Kasumi-1 (cell line): Measurements from ENCODE around the gene TMC7.
A peak's percentile ranks its signal among the peaks of the same experiment; 100 is the strongest.

Experiments used
- DNase-seq, 2 experiments: peaks; one replicate each; lab custom pipeline; 2025; lab: John Stamatoyannopoulos, UW

Gene TMC7

DNA sequence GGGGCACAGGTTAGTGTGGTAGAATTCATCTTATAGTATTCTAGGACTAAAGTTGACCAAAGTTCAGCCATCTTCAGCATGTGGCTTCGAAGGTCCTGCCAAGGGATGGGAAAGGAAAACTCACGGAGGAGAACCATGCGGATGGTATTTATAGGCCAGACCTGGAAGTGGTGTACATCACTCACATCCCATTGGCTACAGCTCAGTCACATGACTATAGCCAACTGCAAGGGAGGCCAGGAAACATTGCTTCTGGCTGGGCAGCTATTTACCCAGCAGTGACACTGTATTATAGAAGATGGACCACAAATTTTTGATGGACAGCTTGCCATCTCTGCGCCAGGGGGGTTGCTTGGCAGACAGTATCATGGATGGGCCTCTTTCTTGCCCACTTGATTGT, 48.0 kb downstream of the TMC7 start:
- DNase-seq: no peak

DNA sequence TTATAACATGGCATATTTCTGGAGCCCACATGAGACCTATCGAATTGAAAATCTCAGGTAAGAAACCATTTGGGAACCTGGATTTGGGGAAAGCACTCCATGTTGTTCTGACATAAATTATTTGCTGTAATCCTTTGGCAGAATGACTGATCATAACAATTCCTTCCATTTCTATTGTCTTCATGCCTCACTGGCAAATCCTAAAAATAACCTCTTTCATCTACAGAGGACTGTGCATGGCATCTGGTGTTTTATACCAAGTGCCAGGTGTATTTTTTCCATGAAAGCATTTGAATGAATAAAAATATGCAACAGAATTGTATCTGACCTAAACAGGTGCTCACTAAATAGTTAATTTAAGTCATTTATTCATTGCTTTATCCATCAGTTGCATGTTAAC, 50.0 kb downstream of the TMC7 start:
- DNase-seq: no peak

DNA sequence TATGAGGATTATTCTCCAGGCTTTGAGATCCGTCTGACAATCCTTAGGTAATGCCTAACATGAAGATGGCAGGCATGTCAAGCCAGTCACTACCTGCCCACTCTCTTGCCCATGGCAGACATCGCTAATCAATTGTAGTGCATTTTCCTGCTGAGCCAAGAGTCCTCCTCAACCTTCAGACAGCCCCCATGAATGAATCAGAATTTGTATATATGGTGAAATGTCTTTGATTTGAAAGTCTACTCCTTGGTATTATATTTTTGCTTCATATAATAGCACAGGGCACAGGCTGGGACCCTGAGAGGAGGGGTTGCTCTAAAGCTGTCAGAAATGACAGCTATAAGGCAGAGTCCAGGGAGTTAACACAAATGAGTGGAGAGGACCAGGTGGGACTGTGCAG, 56.7 kb downstream of the TMC7 start:
- DNase-seq: no peak

DNA sequence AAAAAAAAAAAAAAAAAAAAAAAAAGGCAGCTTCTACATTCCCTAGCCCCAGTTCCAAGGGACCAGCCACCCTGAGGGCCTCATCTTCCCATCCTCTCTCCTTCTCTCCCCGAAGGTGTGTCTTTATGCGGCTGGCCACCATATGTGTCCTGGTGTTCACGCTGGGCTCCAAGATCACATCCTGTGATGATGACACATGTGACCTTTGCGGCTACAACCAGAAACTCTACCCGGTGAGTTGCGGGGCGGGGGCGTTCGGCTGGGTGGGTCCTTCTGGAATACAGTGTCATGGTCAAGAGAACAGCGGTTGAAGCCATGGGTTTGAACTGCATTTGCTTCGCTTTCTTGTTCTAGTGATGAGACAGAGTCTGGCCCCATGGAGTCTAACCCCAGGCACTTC, 61.0 kb downstream of the TMC7 start:
- DNase-seq: no peak

DNA sequence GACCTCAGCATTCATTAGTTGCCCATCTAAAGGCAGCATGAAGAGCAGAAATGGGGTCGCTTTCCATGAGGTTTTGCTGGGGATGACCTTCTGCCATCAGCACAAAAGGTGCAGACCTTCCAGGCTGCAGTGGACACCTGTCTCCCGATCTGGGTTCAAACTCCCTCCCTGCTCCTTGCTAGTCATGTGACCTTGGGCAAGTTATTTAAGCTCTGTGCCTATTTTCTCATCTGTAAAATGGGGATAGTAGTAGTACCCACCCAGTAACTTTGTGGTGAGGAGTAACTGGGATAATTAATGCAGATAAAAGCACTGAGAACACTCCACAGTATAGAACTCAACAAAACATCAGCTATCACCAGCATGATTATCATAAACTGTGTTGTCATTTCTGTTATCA, 62.3 kb downstream of the TMC7 start:
- DNase-seq: no peak

DNA sequence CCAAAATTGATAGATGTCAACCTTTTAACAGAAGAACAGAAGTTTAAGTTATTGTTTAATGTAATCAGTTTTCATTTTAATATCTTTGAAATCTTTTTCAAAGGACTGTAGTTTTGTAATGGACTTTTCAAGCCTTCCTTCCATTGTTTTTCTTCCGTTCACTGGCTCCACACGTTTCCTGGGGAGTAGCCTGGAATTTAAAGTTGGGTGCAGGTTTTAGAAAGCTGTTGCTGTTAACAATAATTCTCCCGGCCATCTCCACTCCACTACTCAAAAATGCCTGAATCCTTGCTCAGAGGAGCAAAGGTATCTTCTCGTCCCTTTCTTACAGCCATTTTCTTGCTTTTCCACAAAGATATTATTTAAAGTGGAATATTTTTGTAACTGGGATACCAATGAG, 79.0 kb downstream of the TMC7 start:
- no peak for DNase-seq

DNA sequence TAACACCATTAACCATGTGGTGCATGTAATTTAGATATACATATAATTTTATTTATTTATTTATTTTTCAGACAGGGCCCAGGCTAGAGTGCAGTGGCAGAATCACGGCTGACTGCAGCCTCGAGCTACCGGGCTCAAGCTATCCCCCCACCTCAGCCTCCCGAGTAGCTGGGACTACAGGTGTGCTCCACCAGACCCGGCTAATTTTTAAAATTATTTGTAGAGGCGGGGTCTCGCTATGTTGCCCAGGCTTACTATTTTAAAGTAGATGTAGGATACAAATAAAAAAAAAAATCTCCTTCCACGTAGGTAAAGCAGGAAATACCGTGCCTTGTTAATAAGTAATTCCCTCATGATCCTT, 83.2 kb downstream of the TMC7 start:
- DNase-seq: no peak

DNA sequence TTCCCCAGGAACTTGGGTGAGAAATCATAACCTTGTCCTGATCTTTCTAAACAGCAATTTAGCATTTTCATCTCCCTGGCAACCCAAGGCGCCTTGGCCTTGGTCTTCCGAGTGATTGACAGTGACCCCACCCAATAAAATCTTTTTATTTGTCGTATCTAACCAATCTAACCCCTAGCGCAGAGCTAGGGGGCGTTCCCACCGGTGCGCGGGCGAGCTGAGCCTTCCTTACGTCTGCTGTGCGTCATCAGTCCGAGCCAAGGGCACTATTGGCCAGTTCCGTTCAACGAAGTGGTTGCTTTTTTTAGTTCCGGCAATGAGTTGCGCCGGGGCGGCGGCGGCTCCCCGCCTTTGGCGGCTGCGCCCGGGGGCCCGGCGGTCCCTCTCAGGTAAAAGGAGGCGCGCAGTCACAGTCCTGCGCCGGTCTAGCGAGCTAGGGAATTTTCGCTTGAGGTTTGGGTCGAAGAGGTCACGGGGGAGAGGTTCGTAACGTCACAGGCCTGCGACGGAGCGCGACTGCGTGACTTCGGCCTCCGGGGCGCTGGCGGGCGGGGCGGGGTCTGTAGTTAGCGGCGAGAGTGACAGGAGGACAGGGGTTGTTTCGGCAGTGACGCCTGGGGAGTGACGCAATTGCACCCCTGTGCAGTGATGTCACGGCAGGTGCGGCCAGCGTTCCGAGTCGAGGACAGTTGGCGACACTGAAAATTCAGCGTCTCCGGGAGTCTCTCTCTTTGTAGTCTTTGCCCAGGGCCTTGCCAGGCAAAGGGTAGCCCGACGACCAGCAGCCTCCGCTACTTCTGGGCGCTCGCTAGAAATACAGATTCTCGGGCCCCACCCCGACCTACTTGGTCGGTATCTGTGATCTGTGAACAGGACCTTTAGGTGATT, 83.9 kb downstream of the TMC7 start, which contains the start of gene COQ7:
Gene COQ7 (plus strand): TSS at position 266 of the 888 bp plus-strand sequence. CDS start 51 bp downstream, at position 317.
- peak; percentile 82 to 91 for DNase-seq

DNA sequence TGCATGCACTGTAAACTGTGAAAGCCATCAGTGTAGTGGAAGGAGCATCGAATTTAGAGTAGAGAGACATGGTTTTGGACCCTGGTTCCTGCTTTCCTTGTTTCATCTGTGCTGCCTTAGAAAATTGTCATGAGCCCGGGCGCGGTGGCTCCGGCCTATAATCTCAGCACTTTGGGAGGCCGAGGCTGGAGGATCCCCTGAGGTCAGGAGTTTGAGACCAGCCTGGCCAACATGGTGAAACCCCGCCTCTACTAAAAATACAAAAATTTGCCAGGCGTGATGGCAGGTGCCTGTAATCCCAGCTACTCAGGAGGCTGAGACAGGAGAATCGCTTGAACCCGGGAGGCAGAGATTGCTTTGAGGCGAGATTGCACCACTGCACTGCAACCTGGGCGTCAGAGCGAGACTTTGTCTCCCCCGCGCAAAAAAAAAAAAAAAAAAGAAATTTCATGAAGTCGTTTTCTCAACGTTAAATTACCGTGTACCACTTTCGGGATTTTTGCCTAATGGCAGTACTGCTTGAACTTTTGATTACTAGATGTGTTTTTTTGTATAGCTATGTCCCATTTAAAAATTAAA, 84.6 kb downstream of the TMC7 start:
- no peak for DNase-seq

DNA sequence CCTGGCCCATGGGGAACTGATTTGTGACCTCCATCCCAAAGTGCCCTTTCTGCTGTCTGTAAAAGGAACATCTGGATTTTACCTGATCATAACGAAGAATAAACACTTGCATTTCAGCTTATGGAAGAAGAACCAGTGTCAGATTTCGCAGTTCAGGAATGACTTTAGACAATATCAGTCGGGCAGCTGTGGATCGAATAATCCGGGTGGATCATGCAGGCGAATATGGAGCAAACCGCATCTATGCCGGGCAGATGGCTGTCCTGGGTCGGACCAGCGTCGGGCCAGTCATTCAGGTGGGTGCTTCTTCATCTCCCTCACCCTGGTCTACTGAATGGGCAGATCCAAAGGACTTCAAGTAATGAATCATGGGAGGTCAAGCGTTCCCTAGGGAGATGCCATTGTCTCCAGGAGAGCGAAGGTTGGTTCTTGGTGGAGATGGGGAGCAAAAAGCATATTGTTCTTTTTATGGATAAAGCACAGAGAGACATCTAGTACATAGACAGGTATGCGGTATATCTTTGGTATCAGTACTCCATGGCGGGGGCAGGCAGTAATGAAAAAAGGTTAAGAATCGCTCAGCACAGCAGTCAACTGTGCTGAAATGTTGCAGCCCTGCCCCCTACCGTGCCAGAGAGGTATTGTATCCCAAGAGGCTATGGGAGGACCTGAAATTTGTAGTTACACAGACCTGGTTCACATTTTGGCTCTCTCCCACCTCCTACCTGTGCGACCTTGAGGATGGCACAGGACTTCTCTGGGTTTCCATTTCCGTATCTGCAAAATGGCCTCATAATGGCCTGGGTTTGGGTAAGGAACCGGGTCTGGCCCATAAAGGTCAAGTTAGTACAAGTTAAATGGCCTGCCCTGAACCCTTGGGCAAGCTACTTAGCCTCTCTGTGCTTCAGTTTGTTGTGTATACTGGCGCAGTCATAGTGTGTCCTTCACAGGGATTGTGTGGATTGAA, 88.4 kb downstream of the TMC7 start:
- peak; percentile 34 to 44 for DNase-seq

DNA sequence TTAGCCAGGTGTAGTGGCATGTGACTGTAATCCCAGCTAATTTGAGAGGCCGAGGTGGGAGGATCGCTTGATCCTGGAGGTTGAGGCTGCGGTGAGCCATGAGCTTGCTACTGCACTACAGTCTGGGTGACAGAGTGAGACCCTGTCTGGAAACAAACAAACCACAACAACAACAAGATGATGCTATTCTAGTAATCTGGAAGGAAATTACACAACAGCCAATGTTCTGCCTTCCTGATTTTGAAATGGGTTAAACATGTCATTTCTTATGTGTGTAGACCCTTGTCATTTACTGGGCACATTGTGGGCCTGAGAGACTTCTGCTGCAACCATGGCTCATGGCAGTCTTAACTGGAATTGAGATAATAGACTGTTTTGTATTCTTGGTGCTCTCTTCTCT, 89.6 kb downstream of the TMC7 start:
- no peak for DNase-seq

DNA sequence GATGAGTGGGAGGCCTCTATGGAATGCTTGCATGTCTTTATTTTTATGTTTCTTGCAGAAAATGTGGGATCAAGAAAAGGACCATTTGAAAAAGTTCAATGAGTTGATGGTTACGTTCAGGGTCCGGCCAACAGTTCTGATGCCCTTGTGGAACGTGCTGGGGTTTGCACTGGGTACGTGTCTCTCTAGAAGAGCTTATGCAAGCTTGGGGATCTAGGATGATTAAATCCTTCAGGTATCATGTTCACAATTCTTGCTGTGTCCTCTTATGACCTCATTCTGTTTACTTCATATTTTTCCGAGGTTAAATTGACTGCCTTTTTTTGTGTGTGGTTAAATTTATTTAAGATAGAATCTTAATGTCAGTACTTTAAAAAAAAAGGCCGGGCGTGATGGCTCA, 90.1 kb downstream of the TMC7 start:
- DNase-seq: no peak

DNA sequence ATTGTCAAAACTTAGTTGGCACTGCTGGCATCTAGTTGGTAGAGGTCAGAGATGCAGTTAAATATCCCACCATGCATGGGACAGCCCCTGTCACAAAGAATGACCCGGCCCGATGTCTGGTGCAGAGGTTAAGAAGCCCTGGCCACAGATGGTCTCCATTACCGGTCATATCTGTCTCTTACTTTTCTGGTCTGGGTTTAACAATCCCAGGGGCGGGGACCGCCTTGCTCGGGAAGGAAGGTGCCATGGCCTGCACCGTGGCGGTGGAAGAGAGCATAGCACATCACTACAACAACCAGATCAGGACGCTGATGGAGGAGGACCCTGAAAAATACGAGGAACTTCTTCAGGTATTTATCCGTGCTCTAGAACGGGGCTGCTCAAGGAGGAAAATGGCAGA, 91.8 kb downstream of the TMC7 start:
- DNase-seq: no peak

DNA sequence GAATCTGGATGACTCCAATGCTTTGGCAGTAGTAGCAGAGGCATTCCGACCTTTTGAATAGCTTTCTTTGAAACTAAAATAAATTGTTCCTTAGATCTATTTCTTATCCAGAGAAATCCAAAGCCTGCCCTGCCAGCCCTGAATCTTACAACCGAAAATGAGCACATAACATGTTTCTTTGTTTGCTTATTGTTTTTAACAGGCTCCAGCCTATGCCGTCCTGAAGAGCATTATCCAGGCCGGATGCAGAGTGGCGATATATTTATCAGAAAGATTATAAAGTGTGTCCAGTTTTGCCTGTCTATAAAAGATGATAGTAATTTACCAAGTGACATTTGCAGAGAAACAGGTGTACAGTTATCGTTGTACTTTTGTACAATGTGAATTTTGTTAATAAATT, 94.1 kb downstream of the TMC7 start:
- no peak for DNase-seq

DNA sequence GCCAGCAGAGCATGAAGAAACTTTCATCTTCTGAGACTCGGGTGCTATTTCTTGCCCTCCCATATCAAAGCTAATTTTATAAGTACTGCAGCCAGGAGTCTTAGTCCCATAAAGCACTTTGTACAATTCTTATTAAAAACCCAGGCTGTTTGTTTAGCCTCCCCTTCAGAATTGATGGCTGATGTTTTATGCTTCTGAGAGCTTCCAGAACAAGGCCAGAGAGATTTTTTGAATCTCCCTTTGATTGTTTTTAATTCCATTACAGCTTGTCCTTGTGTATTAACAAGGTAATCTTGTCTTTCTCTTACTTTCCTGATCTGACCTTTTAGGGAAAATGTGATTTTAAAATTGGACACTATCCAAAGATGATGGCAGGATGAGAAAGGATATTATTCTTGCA, 99.9 kb downstream of the TMC7 start:
- no peak for DNase-seq

DNA sequence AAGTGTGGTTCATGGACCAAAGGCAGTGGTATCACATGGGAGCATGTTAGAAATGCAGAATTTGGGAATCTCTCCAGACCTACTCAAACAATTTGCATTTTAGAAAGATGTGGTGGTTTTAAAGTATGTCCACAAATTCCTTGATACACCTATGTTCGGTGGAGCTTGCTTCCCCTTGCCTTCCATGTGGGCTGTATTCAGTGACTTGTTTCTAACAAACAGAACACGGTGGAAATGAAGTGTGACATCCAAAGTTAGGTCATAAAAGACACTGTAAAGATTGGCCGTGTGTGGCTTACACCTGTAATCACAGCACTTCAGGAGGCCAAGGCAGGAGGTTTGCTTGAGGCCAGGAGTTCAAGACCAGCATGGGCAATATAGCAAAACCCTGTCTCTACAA, 100.4 kb downstream of the TMC7 start:
- no peak for DNase-seq

DNA sequence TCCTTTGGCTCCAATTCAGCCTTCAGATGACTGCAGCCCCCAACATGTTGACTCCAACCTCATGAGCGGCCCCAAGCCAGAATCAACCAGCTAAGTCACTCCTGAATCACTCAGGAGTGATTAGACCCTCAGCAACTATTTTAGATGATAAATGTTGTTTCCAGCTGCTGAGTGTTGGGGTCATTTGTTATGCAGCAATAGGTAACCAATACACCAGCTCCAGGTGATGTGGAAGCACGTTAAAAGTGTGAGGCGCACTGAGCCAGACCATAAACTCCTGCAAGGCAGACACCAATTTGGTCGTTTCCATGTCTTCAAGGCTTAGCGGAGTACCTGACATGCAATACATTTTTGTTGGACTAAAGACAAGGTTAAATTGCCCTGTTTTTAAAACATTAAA, 101.1 kb downstream of the TMC7 start:
- no peak for DNase-seq

DNA sequence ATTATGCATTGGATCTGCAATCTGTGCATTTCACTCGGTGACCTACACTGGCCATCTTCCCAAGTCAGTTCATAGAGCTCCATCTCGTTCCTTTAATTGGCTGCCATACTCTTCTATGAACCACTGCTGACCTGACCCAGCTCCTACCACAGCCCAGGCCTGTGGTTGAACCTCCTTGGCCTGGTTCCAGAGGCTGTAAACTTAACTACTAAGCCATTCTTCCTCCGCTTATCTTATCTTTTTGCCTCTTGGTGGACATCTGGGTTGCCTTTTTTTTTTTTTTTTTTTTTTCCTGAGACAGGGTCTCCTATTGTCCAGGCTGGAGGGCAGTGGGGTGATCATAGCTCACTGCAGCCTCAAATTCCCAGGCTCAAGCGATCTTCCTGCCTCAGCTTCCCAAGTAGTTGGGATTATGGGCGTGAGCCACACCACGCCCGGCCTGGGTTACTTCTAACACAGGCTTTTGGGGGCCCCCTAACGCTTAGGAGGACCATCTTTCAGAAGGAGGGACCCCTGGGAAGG, 102.0 kb downstream of the TMC7 start:
- DNase-seq: peak in 1 of 2 experiments; percentile 0

DNA sequence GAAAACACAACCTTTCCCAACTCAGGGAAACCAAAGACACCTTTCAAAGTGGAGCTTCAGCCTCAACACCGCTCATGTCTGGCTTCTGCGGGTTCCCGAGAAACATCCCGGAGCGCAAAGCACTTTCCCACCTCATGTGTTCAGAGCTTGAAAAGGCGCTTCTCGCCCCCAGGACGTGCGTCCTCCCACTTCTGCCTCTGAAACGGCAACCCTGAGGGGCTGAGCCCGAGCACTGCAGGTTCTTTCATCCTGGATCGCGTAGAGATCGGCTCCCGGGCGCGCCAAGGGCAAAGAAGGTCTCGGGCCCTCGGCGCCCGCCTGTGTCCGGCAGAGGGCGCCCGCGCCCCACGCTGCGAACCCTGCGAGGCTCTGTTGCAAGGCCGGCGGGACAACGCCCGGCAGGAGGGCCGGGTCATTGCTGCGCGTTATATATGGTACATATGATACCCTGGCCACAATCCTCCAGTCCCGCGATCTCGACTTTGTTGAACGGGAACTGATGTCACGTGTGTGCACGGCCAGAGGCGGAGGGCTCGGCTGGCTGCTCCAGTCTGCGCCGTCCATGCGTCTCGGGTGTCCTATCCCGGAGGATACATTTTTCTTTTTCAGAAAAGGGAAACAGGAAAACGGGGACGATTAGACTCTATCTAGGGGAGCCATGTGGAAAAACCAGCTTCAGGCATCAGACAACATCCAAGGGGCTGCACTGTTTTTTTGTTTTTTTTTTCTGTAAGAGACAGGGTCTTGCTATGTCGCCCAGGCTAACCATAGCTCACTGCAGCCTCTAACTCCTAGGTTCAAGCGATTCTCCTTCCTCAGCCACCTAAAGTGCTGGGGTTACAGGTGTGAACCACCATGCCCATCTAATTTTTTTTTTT, 102.8 kb downstream of the TMC7 start:
- DNase-seq: peak; percentile 65 to 67

DNA sequence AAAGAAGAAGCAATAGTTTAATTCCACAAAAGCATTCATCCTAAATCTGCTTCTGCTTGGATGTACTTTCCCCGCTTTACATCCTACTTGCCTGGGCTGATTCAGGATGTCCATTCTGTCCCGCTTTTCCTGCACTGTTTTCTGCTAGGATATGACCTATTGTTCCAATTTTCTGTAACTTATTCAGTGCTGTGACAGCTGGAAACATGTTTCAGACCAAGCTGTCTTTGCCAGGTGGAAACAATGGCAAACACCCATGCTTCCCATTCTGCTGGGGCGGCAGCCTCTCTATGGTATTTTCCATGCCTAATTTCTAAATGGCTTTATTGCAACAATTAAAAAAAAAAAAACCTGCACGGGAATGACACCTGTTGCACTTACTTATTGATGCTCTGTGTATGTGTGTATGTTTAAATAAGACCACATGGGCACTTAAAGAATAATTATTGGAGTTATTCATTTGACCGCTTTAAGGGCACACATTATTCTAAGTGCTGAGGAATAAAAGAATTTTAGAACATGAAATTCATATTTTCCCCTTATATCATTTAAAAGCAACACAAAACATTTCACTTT, 104.7 kb downstream of the TMC7 start:
- no peak for DNase-seq

DNA sequence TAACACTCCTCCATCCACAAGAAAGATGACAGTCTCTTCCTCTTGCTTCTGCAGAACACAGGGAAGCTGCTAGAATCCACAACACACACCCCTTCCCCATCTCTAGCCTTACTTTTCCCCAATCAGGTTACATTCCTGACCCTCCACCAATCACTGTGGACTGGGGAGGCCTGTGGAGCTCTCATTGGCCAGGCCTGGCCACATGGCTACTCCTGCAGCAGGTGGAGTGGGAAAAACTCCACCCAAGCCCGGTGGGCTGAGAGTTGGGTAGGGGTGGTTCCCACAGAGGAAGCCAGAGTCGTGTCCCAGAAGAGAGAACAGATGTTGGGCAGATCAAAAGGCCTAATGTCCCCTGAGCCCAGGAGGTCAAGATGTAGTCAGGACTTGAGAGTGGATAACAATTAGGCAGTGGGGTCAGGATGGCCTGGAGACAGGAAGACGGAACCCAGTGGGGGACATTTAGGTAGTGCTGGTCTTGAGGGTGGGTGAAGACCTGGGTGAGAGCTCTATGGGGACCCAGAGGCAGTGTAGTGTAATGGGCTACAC, 105.7 kb downstream of the TMC7 start:
- no peak for DNase-seq
